GM03348 (cell line): ENCODE results near the gene MRPL14.
"Not testable (repeated sequence)": the region's sequence is repeated elsewhere in the genome, so short reads cannot be mapped to it uniquely, and the experiment has no call there.

ENCODE experiments used
- DNase-seq: peaks from one replicate; pipeline ENCODE4 v3.0.0; 2012; ENCODE audit warnings: low spot score

Gene MRPL14

DNA sequence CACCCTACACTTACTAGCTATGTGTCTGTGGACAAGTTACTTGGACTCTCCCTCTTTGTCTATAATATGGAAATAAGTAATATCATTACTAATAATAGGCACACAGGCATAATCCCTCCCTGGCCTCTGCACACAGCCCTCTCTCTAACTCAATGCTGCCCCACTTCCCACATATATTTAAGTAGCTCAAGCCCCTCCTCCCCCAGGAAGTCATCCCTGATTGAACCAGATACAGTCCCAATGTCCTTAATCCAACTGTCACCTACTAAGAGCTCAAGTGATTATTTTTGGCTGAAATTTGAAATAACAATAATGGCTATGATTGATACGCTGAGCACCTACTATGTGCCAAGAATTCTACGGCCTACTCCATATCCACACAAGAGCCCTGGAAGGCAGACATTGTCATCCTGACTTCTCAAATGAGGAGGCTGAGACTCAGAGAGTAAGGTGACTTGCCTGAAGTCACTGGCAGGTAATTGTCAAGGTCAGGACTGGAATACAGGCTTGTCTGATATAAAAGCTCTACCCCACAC is 29.4 kb downstream of the MRPL14 start:
- DNase-seq: no peak

DNA sequence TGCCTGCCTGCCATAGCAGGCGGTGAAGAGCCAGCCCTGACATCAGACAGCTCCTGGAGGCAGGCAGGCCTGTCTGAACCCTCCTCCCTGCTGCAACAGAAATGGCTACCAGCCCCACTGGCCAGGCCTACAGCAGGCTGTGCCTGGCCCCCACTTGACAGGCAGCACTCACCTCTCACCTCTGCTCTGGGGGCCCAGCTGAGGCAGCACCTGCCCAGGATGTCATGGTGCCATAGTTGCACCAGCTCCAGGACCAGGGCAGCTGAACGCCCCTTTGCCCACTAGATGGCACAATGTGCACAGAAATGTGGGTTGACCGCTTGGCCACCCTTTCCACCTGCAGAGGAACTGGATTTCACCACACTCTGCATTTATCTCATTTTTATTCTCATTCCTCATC is 30.6 kb downstream of the MRPL14 start:
- peak; percentile 90 for DNase-seq

DNA sequence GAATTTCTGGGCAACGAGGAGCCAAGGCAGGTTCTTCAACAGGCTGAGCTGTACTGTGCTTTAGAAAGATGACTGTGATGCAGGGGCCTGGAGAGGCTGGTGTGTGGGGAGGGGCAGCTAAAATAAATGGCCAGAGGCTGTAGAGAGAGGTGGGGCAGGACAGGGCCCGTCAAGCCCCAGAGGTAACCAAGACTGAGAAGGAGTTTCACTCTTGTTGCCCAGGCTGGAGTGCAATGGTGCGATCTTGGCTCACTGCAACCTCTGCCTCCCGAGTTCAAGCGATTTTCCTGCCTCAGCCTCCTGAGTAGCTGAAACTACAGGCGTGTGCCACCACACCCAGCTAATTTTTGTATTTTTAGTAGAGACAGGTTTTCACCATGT is 32.0 kb downstream of the MRPL14 start:
- DNase-seq: not testable (repeated sequence)

DNA sequence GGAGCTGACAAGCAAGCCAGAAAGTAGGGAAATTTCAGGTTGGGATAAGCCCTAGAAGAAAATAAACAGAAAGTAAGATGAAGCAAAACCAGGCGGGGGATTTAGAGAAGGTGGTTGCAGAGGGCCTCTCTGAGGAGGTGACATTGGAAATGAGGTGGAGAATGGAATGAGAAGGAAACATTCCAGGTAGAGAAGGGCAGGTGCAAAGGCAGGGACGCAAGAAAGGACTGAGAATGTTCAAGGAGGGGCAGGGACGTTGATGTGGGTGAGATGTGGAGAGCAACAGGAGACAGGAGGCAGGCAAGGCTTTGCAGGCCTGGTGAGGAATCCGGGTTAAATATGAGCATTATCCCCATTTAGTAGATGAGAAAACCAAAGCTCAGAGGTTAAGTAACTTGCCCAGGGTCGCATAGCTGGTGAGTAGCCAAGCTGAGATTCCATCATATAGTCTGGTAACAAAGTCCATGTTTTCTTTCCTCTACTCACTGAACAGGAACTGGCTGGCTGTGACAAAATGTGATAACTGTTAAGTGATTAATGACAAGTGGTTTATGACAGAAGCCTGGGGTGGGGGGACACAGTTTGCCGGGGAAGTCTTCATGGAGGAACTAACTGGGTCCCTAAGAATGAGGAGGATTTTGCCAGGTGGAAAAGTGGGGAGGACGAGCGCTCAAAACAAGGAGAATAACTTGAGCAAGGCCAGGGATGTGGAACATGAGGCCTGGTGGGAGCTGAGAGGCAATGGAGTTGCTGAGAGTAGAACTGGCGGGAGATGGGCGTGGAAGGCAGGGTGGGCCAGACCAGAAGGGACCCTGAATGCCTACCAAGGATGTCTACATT is 32.6 kb downstream of the MRPL14 start:
- no peak for DNase-seq

DNA sequence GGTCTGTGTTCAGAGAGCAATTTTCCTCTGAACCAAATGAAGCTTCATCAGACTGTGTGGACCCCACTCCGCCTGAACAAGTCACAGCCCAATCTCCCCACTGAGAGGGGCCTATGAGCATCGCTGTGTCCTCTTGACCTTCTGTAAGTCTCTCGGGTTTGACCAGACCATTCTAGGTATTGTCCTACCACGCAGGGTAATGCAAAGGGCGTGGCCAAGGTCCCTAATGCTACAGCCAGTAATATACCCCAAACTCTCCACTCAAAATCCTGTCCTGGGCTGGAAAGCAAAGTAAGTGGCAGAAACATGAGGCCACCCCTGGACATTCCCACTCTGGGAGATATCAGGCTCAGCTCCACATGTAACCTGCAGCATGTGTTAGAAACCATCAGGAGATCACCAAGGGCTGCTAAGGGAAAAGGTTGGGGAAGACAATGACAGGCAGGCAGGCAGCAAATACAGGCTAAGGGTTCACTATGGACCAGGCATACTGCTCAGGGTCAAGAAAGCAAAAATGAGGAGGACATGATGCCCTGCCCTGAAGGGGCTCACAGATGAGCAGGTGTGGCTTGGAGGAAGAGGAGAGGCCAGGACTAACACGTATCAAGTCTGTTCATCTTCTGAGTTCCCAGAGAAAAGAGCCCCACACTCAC is 33.4 kb downstream of the MRPL14 start:
- DNase-seq: no peak

DNA sequence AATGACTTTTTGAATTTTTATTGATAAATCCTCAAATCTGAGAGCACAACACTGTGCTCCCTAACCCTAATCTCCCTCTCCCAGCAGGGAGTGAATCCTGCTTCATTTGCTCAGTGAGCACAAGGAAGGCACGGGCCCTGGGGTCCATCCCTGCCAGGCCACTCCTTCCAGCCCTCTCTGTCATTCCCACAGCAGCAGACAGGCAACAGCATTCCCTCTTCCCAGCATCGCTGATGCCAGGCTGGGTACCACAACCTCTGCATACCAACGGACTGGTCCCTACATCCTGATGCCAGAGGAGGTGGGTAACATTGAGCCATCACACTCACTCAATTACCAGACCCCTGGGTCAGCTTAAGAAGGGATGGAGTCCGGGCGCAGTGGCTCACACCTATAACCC is 34.2 kb downstream of the MRPL14 start:
- DNase-seq: no peak

DNA sequence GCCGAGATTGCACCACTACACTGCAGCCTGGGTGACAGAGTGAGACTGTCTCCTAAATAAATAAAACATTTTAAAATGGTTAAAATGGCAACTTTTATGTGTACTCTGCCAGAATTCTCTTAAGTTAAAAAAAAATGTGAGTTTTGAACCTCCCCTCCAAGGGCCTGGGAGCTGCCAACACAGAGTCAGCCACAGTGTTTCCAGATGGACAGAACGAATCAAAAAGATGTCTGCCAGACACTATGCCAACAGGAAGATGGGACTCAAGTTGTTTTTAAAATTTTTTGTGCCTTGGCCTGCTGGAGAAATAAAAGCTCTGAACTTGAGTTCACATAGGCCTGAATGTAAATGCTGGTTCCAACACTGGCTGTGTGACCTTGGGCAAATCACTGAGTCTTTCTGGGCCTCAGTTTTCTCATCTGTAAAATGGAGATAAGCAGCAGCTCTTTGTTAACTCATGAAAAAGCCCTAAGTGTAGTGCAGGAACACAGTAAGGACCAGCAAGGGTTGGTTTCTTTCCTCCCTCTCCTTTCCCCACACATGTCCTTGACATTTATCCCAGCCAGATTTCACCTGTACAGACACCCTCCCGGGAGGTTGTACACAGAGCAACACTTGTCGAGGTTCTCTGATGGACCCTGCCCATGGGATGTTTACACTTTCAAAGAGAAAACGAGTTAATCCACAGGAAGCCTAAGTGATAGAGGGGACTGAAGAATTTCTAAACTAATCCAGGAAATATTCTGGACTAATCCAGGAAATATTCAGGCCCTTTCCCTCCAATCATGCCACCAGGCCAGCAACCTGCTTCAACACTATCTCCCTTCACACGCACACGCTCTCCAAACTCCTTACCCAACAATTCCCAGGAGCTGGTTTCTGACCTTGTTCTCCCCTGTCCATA is 35.0 kb downstream of the MRPL14 start:
- no peak for DNase-seq

DNA sequence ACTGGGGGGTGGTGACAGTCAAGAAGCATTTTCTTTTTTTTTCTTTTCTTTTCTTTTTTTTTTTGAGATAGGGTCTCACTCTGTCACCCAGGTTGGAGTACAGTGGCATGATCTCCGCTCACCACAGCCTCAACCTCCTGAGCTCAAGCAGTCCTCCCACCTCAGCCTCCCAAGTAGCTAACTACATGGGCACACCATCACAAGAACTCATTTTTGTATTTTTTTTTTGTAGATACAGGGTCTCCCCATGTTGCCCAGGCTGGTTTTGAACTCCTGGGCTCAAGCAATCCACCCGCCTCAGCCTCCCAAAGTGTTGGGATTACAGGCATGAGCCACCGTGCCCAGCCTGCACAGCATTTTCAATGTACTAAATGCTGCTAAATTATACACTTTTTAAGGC is 35.9 kb downstream of the MRPL14 start:
- DNase-seq: not testable (repeated sequence)

DNA sequence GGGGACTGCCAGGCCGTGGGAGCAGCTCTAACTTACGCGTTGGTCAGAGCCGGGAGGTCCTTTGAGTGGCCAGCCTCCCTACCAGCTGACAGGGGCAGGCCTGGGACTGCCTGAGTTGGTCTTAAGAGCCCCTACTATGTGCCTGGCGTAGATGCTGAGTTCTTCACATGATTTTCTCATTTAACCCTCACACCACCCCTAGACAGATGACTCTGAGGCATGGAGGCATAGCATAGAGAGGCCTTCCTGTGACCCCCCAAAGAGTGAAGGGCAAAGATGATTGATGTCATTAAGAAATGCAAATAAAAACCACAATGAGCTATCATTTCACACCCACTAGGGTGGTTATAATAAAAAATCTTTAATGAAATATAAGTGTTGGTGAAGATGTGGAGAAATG is 36.8 kb downstream of the MRPL14 start:
- no peak for DNase-seq

DNA sequence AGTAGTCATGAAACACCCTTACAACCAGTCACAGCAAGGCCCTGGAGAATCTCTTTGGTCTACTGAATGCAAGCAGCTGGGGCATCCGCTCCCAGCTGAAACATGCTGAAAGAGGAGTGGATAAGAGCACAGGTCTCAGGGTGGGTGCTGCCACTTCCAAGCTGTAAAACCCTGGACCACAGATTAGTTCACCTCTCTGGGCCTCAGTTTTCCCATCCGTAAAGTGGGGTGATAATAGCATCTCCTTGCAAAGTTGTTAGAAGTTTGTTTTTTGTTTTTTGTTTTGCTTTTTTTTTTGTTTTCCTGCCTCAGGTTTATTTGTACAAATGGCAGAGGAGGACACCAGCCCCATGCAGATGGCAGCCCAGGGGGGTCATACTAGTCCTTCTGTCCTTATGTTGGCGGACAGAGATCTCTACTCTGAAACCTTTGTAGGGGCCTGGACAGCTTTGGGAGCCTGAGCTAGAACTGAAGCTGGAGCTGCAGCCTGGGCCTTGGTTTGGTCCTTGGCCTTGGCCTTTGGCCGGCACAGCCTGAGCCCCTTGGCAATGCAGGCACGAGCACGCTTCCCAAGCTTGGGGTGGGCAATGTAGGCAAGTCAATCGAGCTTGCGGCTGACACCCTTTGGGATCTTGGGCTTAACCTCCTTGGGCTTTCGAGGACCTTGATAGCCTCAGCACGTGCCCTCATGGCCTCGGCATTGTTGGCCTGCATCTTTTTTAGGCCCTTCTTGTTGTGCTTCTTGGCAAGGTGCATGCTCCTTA is 38.2 kb downstream of the MRPL14 start:
- DNase-seq: no peak

DNA sequence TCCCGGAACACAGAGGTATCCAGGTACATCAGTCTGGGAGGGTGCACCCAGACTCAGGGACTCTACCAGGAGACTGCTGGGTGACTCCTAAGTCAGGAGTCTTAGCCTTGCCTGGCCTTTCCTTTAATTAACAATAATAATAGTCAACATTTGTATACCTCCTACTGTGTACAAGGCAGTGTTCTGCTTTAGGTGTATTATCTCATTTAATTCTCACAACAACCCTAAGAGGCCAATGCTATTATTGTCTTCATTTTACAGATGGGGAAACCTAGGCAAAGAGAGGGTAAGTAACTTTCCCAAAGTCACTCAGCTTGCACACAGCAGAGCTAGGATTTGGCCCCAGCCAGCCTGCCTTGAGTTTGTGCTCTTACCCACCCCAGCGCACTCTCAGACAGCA is 39.6 kb downstream of the MRPL14 start:
- no peak for DNase-seq

DNA sequence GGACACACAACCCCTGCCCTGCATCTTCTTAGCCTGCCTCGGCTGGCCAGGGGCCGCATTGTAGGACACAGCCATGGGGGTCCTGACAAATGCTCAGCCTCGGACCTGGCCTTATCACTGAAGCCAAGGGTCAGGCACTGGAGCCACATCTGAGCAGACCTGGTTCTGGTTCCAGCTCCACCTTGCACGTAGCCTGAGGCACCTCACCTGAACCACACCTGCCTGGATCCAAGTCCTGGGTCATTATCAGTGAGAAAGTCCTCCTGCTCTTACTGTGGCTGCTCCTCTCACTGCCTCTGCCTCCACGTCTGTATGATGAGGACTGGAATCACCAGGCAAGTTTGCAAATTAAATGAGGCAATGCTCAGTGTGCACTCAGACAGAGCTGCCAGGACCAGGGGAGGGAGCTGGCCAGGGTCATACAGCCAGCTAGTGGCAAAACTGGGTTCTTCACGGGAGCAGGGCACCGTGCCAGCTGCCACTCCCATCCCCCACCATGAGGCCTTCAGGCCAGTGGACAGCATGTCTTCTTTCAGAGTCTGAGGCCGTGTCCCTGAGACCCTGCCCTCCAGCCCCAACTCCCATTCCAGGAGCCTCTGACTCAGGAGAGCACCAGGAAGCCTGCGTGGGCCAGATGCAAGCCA is 40.2 kb downstream of the MRPL14 start:
- DNase-seq: no peak

DNA sequence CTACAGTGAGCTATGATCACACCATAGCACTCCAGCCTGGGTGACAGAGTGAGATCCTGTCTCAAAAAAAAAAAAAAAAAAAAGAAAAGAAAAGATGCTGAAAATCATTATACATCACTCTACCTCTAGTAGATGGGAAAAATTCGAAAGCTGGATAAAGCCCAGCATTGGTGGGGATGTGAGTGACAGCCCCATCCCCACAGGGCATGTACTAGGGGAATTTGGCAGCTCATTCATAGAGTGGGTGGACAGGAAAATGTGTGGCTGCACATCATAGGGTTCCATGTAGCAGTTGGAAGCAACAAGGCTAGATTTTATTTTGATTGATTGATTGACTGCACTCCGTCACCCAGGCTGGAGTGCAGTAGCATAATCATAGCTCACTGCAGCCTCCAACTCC is 42.0 kb downstream of the MRPL14 start:
- DNase-seq: no peak

DNA sequence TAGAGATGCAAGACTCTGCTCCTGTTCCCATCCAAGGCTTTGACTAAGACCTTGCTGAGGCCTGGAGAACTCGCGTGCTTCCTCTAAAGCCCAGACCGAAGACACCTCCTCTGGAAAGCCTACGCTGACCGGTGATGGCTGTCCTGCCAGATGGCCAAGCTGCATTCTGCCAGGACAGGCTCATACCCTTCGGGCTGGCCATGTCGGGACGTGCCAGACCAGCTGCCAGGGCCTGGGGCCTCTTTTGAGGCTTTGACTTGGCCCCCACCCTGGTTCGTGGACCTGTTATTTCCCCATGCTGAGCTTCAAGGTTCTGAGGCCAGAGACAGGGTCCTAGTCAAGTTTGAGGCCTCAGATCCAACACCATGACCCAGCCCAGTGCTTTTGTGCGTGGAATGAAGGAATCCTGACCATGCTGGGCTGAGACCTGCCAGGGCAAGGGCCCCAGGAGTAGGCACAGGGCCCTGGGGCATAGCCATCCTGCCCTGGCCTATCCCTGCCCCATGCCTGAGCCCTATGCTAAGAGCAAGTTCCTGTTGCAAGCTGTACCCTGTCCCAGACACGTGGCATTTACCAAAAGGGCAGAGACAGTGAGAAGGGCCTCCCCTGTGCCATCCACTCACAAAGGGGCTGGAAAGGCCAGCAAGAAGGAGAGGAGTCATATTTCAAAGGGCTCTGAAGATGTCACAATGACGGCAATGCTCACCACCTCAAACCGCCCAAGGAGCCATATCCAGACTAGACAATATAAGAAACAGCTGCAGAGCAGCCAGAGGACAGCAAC is 42.8 kb downstream of the MRPL14 start:
- DNase-seq: no peak

DNA sequence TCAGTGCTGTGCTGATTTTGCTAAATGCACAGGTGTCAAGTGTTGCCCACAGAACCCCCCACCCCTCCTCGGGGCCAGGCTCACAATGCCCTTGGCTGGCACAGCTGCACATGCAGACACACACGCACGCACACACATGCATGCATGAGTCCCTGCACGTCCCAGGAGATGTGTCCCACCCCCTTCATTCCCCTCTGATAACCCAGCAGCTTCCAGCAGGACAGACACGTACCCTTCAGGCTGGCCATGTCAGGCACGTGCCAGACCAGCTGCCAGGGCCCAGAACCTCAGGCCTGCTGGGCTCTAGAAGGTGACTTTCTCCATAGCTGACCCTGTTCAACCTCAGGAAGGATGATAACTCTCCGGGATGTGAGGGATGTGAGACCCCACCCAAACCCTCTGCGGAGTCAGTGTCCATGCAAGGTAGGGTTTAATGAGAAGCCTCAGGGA is 44.4 kb downstream of the MRPL14 start:
- no peak for DNase-seq

DNA sequence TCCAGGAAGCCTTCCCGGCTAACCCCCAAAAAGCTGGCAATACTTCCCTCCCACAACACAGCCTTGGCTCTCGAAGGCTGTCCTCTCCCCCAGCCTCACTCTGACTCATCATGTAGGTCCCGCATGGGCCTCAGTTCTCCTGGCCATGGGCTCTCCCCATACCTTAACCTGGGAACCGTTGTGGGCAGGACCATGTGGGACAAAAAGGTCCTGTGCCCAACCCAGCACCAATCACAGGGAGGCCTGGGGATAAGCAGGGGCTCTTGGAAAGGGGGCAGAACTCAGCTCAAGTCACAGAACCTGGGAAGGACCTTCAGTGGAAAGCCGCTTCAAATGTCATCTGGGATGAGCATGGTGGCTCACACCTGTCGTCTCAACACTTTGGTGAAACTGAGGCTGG is 45.5 kb downstream of the MRPL14 start:
- no peak for DNase-seq

DNA sequence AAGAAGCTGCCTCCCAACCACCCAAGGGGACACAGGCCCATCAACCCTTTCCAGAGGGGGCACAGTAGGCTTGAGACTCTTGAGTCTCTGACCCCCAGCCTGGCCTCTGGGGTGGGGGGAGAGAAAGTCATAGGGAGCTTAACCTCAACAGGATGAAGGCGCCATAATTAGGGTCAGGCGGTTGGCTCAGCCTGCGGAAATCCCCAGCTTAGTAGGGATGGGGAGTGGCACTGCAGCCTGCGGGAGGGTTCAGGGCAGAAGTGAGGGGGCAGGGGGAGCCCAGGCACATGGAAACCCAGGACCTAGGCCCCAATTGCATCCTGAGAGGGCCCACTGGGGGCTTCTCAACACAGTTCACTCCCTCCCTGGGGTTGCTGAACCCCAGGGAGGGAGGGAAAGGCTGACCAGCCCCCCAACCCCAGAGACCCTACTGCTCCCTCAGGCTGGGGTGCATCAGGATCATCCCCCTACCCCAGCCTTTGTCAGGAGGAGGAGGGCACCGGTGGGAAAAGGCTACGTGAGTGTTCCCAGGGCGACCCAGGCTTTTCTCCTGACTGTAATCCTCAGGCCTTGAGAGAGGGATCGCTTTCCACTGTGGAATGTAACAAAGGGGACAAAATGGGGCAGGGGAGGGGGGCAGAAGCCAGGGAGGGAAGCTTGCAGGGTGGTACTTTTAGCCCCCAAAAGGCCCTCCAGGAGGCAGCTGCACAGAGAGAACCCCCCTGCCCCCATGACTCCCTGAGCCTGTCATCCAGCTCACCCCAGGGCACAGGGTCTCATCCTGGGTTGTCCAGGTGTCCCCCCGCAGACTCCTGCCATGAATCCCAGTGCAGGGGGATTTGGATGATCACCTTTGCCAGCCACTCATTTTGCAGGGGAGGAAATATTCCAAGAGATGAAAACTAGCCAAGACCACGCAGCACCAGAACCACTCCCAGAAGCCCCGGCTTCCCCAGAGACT is 46.4 kb downstream of the MRPL14 start:
- no peak for DNase-seq

DNA sequence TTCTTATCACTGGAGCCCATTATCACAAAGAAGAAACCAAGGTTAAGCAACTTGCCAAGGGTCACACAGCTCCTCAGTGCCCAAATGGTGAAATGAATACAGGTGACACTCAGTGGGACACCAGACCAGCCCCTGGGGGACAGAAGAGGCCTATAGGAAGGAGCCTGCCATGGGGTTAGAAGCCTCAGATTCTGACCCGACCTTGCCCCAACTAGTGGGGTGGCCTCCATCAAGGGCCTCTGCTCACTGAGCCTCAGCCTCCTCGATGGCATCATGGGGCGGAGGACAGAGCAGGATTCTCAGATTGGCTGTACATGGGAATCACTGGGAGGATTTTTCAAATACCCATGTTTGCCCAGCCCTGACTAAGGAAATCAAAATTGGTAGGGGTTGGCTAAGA is 47.6 kb downstream of the MRPL14 start:
- no peak for DNase-seq
